Measurements from ENCODE around the gene ERC1.
"Not testable (repeated sequence)": the region's sequence is repeated elsewhere in the genome, so short reads cannot be mapped to it uniquely, and the experiment has no call there.

The ERC1 gene

DNA sequence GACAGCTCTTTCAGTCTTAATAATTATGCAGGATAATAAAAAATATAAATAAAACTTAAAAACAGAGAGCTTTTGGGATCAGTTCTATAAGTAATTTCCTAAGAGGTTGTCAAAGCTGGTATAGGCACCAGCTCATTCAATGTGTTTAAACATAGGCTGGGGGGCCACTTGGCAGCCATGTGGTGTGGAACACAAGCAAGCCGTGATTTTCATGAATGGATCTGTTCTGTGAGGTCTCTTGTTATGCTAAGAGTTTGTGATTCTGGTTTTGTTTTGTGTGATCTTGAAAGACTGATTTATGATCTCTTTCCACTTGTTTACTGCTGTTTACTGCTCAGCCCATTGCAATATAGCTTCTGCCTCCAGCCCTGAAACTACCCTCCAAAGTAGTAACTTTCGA is 362.4 kb downstream of the ERC1 start:
- no peak for DNase-seq (ENCODE audit: low spot score)

DNA sequence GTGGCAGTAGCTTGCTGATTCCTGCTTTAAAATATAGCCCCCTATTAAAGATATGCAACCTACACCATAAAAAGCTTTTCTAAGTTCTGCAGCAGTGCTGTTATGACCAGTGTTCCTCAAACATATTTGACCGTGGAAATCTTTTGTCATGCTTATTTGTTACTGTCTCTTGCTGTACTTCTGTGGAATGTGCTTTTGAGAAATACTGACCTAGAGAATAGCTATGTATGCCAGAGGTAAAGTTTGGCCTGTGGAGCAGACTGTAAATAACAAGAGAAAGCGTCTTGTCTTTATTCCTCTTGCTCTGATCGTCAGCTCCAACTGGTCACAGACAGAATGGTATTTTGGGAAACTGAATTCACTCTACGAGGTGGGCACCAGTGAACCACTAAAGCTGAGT is 364.4 kb downstream of the ERC1 start:
- DNase-seq (ENCODE audit: low spot score): no peak

DNA sequence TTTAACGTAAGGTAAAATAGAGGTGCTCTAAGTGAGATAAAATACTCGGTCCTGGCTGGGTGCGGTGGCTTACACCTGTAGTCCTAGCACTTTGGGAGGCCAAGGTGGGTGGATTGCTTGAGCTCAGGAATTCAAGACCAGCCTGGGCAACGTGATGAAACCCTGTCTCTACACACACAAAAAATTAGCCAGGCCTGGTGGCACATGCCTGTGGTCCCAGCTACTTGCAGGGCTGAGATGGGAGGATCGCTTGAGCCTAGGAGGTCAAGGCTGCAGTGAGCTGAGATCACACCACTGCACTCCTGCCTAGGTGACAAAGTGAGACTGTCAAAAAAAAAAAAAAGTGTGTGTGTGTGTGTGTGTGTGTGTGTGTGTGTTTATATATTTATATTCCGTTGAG is 364.8 kb downstream of the ERC1 start:
- not testable (repeated sequence) for DNase-seq (ENCODE audit: low spot score)

DNA sequence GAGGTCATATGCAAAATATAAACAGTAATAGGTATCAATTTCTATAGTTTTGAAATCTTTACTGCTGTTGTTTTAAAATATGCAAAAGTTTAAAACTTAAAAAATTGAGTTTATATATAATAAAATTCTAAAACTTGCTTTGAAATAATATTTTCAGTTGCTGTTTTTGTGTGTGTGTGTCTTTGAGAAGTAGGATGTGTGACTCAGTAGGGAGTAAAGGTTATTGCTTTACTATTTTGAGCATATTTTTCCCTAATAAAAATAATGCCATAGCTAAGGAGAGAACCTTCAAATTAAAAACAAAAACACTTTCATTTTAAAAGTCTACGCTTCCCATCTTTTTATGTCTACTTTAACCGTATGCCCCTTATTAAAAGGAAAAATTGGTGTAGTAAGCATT is 365.3 kb downstream of the ERC1 start:
- DNase-seq (ENCODE audit: low spot score): no peak

DNA sequence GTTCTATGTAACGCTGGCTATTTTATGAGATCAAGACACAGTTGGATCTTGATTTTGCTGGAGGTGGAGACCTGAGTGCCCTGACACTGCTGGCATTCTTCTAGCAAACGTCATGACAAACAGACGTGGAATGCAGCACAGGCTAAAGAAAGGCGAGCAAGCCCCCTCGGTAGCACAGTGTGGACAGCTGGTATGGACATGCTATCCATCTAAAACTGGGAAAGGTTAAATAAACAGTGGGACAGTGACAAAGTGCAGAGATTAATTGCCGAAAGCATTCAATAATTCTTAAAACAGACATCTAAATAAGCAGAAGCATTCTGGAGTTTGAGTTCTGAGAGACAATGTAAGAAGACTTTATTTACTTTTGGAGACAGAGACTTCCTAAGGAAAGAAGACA is 366.1 kb downstream of the ERC1 start:
- peak; percentile 25 for DNase-seq (ENCODE audit: low spot score)

DNA sequence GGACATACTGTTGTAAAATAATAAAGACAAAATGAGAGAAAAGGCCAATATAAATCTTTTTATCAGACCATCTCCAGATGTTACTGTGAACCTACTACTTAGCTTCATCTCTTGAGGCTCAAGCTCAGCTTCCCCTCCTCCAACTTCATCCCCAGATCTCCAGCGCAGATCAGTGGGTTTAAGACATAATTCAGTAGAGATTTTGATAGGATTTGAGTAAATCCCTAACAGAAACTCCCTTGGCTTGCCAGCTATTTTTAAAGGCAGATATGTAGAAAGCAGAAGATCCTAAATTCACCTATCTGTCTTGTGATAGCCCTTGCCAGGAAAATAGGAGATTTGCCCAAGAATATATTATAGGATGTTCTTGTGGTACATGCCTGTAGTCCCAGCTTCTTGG is 366.7 kb downstream of the ERC1 start:
- DNase-seq (ENCODE audit: low spot score): no peak

DNA sequence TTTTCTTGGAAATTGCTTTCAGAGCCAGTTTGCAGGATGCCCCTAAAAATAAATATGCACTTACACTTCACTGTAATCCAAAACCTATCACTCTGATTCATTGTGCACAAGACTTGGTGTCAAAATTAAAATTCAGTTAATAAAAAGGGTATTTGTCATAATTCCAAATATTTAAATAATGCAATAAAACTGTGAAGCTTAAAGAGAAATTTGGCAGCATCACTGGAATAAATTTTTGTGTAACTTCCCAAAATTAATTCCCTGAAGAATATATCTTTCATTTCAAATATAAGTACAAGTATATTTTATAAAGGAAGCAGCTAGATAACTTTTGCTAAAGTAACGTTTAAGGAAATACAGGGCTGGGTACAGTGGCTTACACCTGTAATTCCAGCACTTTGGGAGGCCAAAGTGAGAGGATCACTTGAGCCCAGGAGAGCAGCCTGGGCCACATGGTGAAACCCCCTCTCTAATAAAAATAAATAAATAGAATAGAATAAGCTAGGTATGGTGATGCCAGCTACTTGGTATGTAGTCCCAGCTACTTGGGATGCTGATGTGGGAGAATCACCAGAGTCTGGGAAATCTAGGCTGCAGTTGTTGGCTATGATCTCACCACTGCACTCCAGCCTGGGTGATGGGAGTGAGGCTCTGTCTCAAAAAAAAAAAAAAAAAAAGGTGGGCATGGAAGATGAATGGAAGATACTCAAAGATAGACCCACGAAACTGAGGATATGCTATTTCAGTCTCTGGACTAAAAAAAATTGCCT is 369.6 kb downstream of the ERC1 start:
- DNase-seq (ENCODE audit: low spot score): peak; percentile 47

DNA sequence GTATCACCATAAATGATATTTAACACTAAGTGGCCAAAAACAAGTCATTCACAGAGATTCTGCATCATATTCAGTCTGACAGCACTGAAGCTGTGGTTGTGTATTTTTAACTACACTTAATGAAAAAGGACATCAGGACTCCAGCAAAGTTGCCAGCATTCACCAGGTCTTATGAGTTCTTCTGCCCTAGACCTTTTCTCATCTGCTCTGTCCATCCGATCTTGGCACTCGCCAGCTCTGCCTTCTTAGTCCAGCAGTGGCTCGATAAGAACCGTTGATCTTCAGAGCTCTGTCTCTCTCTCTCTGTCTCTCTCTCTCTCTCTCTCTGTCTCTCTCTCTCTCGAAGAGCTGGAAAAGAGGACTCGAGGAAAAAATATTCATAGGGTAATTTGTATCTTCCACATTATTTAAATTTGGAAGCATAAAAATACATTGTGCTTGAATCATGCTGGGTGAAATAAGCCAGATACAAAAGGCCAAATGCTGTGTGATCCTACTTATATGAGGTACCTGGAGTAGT is 371.2 kb downstream of the ERC1 start:
- DNase-seq (ENCODE audit: low spot score): no peak

DNA sequence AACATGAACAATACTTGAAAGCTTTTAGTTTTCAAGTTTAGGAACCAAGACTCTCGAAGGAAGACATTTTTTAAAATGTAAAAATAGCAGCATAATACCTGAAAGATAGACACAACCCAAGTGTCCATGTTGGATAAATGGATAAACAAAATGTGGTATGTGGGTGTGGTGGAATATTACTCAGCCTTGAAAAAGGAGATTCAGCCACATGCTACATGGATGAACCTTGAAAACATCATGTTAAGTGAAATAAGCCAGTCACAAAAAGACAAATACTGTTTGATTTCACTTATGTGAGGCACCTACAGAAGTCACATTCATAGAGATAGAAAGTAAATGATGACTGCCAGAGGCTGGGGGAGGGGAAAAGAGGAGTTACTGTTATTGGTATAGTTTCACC is 374.7 kb downstream of the ERC1 start:
- DNase-seq (ENCODE audit: low spot score): no peak

DNA sequence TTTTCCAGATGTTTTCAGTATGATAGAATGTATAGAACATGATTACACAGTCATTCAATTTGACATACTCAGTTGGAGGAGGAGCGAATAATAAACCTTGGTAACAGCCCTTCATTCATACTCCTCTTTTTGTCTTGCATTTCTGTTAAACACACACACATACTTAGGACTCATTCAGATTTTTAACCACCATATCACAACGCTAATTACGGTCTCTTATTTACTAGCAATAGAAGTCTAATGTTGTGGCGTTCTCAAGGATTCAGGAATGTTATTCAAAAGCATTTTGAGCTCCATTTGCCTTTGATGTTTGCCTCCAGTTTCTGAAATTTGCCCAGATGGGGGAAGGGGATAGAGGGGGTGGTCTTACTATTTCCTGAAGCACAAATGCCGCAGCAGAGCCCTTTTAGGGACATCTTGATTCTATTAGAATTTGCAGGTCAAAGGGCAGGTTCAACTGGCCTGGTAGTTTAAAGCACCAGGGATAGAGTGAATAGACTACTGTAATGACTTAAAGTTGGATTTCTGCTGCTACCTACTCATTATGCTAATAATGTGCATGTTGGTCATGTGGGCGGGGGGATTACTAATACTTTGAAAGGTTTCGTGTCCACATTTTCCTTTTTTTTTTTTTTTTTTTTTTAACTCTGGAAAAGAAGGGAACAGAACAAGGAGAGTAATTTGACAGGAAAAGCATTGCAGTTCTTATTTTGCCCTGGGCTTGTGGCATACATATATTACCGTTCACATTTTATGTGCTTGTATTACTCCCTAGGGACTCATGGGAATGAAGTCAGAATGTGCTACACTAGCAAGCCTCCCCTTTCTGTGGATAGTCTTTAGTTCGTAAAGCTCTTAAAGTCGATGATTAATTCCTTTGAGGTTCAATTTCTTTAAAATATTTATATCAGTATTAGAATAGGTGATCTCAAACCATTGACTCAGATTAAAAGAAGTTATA is 376.6 kb downstream of the ERC1 start:
- DNase-seq (ENCODE audit: low spot score): no peak

DNA sequence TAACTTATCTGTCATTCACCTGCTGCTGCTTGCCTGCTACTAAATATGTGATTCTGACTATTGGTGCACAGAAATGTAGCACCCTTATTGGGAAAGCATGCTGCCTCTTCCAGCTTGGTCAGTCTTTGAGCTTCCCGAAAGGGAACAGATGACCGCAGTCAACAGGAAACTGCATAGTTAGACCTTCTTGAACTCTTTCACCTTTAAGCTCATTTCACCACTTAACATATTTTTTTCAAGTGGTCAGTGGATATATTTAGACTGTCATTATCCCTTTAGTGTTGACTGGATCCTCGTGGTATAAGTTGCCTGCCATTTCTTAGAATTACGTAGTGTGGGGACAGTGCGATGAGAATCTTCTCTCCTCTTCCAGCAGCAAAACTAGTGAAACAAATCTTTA is 378.4 kb downstream of the ERC1 start:
- no peak for DNase-seq (ENCODE audit: low spot score)

DNA sequence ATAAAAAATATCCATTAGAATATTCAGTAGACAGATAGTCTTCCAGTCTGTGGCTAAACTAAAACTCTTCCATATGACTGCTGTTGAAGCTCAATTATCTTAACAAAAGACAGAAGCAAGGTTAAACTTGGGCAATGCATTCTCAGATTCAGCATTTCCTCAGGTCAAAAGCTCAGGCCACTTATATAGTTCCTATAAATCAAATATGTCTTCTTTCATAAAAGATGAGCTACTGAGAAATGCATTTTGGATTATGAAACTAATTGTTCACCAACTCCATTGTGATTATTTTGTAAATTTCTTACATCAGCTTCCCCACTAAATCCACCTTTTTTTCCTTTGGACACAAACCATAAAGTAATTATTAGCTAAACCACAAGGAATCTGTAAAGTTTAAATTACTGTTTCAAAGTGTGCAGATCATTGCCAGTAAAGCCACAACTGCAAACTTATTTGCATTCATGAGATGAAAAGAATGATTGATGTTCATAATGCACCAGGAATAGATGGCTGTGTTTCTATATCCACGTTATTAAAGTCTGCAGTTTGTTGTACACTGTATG is 379.0 kb downstream of the ERC1 start:
- DNase-seq (ENCODE audit: low spot score): no peak

DNA sequence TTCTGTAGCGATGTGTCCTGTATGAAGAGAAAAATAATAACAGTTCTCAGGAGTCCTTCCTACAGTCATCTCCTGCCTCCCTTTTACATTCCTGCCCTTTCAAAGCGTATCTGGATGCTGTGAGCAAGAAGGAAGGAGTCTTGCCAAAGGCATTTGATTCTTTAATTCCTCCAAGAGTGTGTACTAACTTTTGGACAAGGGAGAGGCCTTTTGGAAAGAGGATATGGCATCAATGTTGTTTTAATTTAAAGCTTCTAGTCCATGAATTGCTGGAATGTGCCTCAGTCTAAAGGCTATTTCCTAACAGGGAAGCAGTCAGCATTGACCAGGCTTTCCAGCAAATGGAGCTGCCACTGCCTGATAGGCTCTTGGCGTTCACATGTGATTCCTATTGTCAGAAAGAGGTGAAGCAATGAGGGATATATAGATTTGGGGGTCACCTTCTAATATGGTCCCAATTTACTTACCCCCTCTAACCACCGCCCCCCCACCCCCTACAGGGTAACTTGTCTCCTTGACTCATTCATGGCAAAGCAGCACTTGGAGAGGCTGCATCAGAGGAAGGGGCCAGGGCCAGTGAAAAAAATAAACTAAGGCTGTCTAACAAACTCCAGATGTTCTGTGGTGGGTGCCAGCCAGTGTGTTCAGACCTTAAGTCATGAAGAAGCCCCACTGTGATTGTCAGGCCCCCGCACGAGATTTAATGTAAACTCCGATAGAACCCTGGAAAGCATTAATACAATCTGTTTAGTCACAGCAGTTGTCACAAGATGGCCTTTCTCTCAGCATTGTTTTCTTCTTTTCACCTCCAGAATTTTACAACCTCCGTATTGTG is 383.1 kb downstream of the ERC1 start:
- DNase-seq (ENCODE audit: low spot score): peak; percentile 78

DNA sequence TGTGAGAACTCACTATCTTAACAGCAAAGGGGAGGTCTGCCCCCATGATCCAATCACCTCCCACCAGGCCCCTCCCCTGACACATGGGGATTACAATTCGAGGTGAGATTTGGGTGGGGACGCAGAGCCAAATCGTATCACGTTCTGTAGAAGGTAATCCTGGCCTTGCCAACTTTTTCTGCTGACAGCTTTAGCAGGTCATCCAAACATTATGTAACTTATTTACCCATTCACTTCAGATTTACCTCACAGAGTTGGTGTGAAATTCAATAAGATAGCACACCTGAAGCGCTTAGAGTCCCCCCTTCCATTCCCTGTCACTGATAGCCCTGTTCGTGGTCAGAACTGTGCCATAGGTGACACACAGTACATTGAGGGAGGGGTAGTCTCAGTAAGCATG is 384.3 kb downstream of the ERC1 start:
- DNase-seq (ENCODE audit: low spot score): no peak

DNA sequence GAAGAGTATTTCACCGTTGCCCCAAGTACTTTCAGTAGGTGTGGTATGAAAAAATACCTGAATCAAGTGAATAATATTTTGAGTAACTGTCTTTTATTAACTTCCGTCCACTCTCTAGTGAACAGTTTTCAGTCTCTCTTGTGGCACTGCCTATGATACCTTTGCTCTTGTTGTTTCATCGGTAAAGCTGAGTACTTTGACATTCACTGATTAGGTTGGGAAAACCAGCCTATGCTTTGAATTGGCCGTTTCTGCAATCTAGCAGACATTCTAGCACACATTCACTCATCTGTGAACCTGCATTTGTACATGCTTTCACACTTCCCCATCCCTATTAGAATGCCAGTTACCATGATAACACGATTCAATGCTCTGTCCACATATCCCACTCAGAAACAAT is 386.1 kb downstream of the ERC1 start:
- no peak for DNase-seq (ENCODE audit: low spot score)

DNA sequence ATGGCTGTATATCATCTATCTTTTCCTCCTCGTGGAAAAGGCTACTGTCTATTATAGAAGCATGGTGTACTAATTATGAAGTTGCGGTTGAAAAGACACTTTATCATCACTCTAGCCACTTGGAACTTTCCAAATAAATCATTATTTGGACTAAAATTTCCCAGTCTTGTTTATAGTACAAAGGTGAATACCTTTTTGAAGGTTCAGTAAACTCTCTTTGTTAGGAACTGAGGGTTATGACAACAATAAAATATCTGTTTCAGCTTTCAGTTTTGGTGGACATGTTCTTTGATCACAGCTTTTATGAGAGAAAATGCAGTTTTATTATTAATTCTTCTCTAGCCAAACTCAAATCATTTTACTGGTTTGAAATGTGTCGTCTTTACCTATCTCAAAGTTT is 386.7 kb downstream of the ERC1 start:
- no peak for DNase-seq (ENCODE audit: low spot score)

DNA sequence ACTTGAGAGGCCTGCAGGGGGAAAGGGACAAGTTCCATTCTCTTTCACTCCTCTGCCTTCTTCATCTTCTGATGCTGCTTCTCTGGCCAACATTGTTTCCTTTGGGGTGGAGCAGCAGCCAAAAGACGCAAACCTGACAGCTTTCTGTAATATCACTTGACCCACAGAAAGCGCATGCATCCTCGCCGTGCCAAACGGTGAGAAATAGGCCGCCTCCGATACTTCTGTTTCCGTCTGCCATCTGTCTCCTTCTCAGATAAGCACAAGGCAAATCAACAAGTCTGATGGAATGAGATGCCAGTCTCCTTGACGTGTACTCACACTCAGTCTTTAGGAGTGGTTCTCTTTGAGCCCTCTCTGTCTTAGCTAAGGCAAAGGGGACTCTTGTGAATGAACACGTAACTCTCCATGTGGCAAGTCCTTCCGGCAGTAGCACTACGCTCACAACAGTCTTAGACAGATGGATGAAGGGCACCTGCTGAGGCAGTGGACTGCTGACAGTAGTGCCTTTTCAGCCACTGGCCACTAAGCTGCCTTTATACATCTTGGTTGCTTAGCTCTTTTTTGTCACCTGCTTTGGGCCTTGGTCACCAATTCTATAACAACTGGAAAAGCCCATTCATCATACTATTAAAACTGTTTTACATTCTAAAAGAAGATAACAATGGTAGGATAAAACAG is 389.3 kb downstream of the ERC1 start:
- no peak for DNase-seq (ENCODE audit: low spot score)

DNA sequence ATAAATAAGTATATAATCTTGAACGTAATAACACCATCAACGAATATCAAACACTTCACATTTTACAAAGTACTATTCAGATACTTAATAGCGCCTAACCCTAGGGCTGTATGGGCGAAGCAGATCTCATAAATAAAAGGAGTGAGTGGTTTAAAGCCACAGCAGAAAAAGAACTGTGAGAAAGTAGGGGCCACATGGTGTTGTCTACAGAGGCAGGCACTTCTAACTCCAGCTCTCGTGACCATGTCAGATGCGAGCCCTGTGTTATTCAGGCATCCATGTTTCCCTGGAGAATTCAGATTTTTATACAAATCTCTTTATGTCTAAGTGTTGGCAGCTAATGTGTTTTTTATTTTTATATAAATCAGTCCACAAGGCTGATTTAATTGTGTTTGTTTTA is 391.1 kb downstream of the ERC1 start:
- DNase-seq (ENCODE audit: low spot score): no peak

DNA sequence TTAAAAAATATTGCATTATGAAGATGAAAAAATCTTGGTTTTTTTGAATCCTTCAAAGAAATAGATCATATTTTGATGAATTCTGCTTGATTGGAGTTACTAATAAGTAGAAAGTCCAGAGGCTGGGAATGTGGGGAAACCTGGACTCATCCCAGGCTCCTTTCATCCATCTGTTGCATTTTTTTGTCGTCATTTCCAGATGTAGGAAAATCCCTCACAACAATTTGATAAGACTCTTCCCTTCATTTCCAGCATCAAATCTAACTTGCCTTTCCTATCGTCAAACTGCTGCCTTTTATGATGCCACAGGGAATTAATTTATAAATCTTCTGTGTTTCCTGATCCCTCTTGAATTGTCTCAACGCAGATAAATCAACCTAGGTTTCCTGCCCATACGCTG is 391.8 kb downstream of the ERC1 start:
- no peak for DNase-seq (ENCODE audit: low spot score)

DNA sequence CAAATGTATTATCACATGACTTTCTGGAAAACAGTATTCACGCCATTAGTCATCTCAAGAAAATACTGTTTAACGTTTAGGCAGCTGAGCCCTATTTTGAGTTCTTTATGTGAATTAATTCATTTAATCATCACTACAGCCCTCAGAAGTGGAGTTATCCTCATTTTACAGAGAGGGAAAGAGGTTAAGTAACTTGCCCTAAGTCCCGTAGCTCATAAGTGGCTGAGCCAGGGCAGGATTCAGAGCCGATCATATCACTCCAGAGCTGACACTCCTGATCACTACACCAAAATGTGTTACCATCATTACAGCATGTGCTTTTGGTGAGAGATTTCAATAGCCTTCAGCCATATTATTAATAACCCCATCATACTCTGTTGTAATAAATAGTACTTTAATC is 392.7 kb downstream of the ERC1 start:
- DNase-seq (ENCODE audit: low spot score): no peak

DNA sequence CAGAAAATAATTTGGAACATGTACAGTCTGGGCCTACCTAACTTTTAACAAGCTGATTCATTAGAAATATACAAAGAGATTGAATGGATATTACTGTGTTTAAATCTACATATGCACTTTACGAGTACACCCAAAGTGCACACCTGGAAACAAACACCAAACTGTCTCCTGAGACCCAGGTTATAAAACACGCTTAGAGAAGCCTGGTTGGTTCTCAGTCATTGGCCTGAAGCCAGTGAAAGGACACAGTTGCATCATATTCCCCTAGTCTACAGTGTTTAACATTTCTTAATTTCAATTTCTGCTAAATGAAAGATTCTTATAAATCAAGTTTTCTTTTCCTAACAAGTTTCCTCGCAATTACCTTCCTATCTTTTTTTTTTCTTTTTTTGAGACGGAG is 393.9 kb downstream of the ERC1 start:
- DNase-seq (ENCODE audit: low spot score): no peak

Measured in AG20443 (cell line).